Left renal cortex interstitium (tissue), 4 donors: ENCODE results near the gene GSTO2. TPM values are rescaled to one million over a fixed set of nuclear protein-coding genes. Genes with fewer than 3 reads are reported as not detected.

Experiments used
- polyA plus RNA-seq, 4 donors: library from polyadenylated mRNA; unstranded; fragments of 120-200 nt; gene quantifications; one replicate each; pipeline ENCODE4 v1.2.1, GENCODE V29; 2013; ENCODE audit not compliant: insufficient read length in 4 of 4

GSTO2 gene
- polyA plus RNA-seq, 4 donors, result 24.8 to 38.9 (median 33.3) TPM

Other genes starting within 250 kb of the GSTO2 start
- gene COL17A1, start 183.3 kb upstream of the GSTO2 start, polyA plus RNA-seq, result under 1 TPM; 0.30 to 0.56 (median 0.34) TPM
- 10 to 100 TPM in 3 of 4 donors, 1 to 10 TPM in 1; 9.1 to 11.9 (median 10.9) TPM for gene SFR1, start 147.0 kb upstream of the GSTO2 start, polyA plus RNA-seq
- gene CFAP43, start 36.8 kb upstream of the GSTO2 start, polyA plus RNA-seq, result 10 to 100 TPM; 11.9 to 33.7 (median 17.8) TPM
- 100 to 1,000 TPM in 1 of 4 donors, 10 to 100 TPM in 3; 80.9 to 117 (median 88.0) TPM for gene GSTO1, start 14.3 kb upstream of the GSTO2 start, polyA plus RNA-seq
- gene ITPRIP, start 69.3 kb downstream of the GSTO2 start, polyA plus RNA-seq, result 10 to 100 TPM in 3 of 4 donors, 1 to 10 TPM in 1; 9.4 to 12.8 (median 11.3) TPM
- gene CFAP58, start 84.6 kb downstream of the GSTO2 start, polyA plus RNA-seq, result under 1 TPM; 0.32 to 0.63 (median 0.42) TPM